HG02840 (cell line): ENCODE measurements around the gene BARX1.
"Not testable (repeated sequence)": the region's sequence is repeated elsewhere in the genome, so short reads cannot be mapped to it uniquely, and the experiment has no call there.

Experiments
- ATAC-seq: cut with Tn5 transposase; IDR thresholded peaks from one replicate; pipeline ENCODE4 v1.9.1; 2021; ENCODE audit warnings: mild to moderate bottlenecking, moderate library complexity, moderate number of reproducible peaks; ENCODE audit not compliant: unreplicated experiment, low FRiP score

The BARX1 gene, protein sequence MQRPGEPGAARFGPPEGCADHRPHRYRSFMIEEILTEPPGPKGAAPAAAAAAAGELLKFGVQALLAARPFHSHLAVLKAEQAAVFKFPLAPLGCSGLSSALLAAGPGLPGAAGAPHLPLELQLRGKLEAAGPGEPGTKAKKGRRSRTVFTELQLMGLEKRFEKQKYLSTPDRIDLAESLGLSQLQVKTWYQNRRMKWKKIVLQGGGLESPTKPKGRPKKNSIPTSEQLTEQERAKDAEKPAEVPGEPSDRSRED

DNA sequence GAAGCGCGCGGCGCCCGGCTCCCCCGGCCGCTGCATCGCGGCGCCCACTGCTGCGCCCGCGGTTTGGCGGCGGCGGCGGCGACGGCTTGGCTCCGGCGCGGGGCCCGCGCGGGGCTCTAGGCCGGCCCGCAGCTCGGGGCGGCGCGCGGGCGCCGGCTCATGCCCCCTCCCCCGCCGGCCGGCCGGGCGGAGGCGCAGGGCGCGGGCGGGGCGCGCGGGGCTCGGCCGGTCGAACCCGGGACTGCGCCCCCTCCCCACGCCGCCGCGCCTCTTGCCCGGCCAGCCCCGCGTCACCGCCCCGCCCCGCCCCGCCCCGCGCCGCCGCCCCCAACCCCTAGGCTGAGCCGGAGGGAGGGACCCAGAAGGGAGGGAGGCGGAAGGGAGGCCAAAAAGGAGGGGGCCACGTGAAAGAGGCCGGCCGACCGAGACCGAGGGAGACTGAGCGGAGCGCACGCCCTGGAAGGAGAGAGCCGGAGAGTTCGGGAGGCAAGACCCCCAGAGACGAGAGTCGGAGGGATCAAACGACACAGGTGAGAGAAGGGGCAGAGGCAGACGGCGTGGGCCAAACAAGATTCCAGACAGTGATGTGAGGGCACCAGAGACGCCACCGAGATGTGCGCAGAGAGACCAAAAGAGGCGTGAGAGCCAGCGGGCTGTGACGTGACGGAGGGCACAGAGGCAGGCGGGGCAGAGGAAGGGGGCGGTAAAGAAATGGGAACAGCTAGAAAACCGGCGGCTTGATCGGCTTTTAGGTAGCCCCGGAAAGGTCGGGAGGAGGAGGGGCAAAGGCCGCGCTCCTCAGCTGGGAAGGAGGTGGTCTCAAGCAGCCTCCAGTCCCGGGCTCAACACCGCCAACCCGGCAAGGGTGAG is at the start of gene BARX1:
TSS of gene BARX1 (minus strand) at position 245 of the 870 bp plus-strand sequence. CDS start at position 36, 209 bp downstream.
- no peak for ATAC-seq

DNA sequence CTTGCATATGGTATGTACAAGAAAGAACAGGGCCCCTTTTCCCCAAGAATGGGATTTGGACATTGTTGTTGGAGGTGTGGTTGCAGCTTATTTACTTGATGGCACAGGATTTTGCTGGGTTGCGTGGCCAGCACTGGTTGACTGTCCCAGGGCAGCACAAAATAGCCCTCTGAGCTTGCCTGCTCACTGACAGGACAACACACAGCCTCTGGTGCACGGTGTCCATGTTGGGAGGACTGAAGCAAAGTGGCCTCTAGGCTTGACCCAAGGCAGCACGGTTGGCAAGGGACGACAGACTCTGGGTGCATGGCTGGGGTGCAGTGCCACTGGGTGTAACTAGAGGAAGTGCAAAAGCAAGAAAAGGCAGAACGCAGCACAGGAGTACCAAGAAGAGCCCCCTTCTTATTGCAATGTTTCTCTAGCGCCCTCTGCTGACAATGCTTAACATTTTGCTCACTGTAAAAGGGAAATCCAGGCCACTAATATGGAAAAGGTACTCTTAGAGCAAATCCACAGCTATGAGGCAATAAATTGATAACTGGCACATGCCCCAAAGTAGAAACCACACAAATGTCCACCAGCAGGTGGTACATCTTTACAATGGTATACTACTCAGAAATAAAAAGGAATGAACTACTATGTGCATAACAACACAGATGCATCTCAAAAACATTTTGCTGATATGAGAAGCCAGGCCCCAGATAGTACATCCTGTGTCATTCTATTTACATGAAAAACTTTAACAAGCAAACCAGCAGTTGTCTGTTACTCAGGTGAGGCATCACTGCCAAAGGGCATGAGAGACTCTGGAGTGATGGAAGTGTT is 47.4 kb upstream of the BARX1 start:
- no peak for ATAC-seq

DNA sequence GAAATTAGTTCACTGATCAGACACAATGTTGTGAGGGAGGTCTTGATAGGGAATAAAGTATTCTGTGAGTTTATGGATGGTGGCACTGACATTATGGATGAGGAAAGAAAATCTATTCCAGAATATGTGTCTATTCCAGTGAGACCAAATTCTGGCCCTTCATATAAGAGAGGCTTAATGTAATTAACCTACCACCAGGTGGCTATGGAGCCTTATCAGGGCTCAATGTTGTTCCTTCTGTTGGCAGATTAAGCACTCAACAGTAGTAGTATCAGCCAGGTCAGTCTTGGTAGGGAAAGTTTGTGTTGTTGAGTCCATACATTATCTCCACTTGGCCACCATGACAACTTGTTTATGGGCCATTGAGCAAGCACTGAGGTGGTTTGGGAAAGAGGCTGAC is 41.7 kb upstream of the BARX1 start:
- no peak for ATAC-seq

DNA sequence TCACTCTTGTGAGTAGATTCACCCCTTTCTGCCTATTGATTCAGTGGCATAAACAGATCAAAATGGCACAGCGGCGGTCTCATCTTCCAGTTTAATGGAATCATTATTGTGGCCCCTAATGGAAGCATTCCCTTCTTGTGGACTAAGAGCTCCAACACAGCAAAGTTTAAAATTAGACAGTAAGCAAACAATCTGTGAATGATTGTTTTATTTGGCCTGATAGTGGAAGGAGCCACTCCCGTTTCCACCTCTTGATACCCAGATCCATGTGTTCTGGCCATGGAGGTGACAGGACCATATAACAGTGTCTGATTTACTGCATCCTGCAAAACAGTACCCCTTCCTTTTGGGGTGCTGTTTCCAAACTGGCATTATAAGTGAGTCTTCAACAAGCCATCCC is 41.2 kb upstream of the BARX1 start:
- no peak for ATAC-seq

DNA sequence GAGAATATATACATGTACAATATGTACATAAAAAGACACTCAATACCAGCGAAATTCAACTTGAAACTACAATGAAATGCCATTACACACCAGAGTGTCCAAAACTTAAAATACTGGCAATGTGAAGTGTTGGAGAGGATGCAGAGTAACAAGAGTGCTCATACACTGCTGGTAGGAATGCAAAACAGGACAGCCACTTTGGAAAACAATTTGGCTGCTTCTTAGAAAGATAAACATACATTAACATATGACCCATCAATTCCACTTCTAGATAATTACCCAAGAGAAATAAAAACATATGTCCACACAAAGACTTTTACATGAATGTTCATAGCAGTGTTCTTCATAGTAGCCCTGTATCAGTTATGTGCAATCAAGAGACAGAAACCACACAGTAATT is 39.4 kb upstream of the BARX1 start:
- no peak for ATAC-seq

DNA sequence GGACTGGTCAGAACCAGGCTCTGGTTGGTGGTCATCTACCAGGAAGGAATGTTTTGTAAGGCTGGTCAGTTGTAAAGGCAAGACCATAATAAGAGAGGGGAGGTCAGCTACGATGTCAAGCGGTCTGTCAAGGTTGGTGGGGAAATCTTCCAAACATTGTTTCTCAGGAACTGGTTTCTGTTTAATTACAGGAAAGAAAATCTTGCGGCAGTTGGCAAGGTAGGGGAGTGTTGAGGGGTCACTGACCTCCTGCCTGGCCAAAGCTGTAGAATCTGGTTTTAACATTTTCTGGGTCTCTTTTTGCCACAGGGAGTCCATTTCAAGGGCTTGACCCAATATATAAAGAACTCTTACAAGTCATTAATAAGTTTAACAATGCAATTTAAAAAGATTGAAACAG is 39.0 kb upstream of the BARX1 start:
- ATAC-seq: no peak

DNA sequence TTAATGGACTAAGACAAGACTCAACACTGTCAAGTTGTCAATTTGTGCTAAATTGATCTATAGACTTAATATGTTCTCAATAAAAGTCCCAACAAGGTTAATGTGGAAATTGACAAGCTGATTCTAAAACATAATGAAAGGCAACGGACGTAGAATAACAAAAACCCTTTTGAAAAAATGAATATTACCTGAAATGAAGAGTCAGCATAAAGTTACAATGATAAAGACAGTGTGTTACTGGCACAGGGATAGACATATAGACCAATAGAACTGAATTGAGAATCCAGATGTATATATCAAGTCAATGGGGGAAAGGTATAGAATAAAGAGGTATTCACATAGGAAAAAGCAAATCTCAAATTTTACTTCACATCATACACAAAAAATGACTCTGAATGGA is 37.7 kb upstream of the BARX1 start:
- ATAC-seq: no peak

DNA sequence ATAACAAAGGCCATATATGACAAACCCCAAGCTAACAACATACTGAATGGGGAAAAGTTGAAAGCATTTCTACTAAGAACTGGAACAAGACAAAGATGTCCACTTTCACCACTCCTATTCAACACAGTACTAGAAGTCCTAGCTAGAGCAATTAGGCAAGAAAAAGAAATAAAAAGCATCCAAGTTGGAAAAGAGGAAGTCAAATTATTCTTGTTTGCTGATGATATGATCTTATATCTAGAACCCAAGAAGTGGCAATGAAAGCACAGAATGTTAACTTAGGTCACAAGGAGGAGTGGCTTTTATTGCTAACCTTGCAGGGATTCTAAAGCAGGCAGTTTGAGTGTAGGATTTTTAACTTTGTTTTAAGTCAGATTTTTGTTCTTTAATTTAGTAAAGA is 35.3 kb upstream of the BARX1 start:
- ATAC-seq: no peak

DNA sequence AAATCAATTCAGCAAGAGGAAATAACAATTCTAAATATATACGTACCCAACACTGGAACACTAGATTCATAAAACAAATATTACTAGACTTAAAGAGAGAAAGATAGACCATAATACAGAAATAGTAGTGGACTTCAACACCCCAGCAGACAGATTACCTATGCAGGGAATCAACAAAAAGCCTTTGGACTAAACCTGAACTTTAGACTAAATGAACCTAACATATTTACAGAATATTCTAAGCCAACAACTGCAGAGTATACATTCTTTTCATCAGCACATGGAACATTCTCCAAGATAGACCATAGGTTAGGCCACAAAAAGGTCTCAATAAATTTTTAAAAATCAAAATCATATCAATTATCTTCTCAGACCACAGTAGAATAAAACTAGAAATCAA is 32.9 kb upstream of the BARX1 start:
- ATAC-seq: no peak

DNA sequence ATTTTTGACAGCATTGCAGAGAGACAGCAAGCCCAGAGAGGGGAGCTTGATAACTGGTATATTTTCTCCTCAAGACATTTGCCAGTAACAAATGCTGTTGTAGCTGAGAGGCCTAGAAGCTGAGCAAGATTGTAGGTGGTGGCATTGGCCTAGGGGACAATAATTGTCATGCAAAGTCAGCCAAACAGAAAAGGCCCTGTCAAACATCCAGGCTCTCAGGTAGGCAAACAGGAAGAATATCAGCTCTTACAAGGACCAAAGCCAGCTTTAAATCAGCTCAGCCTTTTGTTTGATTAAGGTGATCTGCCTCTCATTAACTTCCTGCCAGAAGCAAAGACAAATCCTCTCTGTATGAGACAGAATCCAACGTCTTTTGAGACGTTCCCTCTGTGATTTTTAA is 29.7 kb upstream of the BARX1 start:
- ATAC-seq: no peak

DNA sequence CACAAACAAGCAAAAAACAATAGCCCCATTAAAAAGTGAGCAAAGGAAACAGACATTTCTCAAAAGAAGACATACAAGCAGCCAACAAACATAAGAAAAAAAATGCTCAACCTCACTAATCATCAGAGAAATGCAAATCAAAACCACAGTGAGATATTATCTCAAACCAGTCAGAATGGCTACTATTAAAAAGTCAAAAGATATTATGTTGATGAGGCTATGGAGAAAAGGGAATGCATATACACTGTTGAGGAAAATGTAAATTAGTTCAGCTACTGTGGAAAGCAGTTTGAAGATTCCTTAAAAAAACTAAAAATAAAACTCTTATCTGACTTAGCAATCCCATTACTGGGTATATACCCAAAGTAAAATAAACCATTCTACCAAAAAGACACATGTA is 28.7 kb upstream of the BARX1 start:
- ATAC-seq: no peak

DNA sequence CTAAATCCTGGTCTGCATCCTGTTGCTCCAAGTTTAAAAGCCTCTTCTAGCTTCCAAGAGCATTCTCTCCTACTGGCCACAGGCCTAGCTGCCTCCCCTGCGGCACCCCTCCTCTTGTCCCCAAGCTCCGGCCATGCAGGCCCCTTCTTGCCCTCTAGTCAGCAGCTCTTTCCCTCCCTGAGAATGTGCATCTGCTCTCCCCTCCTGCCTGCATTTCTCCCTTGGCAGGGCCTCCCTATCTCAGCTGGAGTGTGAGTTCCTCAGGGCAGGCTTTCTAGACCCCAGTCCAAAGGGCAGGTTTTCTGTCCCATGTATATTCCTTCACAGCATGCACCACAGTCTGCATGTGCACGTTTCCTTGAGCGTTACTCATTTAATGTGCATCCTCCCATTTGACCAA is 24.6 kb upstream of the BARX1 start:
- ATAC-seq: no peak

DNA sequence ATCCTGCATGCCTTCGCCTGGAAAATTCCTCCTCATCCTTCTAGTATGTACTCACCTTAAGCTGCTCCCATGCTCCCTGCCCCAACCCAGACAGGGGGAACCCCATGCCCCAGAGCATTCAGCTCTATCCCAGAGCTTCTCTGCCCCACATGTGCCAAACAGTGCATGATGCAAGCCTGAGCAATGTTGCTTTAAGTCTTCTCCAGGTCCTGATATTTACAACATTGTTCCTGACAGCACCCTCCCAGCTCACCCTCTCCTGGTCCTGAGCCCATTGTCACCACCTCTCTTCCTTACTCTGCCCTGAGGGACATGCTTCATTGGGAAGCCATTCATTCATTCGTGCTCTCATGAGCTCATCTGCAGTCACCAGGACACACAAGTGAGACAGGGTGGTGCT is 23.4 kb upstream of the BARX1 start:
- no peak for ATAC-seq

DNA sequence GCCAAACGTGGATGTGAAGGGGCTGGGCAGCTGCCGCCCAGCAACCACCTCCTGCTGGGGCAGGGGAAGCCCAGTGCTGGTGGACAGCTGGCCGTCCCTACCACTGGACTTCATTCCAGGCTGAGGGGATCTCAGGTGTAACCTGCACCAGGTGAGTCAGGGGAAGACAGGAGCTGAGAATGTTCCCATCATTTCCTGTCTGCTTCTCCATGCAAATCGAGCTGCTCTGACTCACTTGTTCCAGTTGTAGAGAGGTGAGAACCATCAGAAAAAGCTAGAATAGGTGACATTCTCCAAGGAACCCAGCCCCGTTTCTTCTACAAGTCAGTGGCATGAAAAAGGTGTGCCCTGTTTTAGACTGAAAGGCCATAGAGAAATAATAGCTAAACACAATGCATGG is 21.8 kb upstream of the BARX1 start:
- no peak for ATAC-seq

DNA sequence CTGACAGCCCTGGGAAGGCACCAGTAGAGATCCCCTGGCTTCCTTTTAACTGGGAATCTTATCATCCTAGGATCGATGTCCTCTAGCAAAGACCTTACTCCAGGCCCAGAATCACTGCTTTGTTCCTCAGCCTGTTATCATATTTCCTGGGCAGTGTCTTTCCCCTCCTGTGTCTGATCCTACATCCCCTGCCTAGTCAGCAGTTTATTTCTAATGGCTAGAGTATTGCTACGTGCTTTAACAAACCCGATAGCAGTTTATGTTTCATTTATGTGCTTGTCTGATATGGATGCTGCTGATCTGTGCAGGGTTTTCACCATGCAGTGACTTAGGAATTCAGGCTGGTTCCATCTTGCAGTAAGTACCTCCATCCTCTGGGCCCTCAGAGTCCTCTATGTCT is 20.9 kb upstream of the BARX1 start:
- no peak for ATAC-seq

DNA sequence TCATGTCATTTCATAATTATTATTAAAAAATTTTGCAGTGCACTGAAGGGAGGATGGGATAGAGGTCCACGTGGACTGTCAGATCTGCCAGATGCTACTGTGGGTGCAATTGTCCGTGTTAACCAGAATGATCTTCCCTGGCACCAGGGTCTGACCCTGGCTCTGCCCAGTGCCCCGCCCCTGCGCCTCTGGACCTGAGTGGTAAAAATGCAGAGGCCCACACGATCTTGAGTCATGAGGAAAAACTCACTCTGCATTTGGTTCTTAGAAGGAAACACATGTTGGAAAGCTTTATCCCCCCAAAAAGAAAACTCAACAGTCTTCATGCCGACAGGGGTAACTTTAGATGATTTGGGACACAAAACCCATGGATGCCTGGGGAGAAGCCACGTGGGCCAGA is 20.1 kb upstream of the BARX1 start:
- ATAC-seq: no peak

DNA sequence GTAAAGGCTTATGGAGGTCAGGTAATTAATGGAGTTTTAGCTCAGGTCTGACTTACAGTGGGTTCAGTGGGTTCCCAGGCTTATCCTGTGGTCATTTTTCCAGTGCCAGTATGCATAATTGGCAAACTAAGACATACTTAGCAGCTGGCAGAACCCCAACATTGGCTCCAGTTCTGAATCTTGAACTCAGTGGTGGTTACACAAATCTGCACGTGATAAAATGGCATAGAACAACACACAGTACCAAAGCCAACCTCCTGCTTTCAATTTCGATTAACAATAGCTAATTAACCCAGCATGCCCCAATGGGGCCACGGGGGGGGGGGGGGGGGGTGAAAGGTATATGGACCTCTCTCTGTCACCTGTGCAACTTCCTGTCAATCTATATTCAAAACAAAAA is 19.0 kb upstream of the BARX1 start:
- no peak for ATAC-seq

DNA sequence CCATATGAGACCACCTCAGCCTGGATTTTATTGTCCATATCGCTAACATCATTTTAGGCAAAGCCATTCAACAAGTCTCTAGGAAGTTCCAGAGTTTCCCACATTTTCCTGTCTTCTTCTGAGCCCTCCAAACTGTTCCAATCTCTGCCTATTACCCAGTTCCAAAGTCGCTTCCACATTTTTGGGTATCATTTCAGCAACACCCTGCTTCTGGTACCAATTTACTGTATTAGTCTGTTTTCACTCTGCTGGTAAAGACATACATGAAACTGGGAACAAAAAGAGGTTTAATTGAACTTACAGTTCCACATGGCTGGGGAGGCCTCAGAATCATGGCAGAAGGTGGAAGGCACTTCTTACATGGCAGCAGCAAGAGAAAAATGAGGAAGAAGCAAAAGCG is 17.5 kb upstream of the BARX1 start:
- not testable (repeated sequence) for ATAC-seq

DNA sequence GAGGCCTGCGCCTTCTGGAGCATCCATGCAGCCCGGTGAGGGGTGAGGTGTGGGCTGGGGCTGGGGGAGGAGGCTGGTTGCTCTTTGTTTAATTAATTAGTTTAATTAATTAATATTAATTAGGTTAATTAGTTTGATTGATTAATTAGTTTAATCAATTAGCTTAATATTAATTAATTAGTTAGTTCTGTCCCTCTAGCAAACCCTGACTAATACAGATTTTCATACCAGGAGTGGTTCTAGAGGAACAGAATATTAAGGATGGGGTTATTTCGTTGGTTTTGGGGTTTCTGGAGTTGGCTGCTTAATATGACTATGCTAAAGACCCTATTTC is 14.1 kb upstream of the BARX1 start:
- ATAC-seq: no peak

DNA sequence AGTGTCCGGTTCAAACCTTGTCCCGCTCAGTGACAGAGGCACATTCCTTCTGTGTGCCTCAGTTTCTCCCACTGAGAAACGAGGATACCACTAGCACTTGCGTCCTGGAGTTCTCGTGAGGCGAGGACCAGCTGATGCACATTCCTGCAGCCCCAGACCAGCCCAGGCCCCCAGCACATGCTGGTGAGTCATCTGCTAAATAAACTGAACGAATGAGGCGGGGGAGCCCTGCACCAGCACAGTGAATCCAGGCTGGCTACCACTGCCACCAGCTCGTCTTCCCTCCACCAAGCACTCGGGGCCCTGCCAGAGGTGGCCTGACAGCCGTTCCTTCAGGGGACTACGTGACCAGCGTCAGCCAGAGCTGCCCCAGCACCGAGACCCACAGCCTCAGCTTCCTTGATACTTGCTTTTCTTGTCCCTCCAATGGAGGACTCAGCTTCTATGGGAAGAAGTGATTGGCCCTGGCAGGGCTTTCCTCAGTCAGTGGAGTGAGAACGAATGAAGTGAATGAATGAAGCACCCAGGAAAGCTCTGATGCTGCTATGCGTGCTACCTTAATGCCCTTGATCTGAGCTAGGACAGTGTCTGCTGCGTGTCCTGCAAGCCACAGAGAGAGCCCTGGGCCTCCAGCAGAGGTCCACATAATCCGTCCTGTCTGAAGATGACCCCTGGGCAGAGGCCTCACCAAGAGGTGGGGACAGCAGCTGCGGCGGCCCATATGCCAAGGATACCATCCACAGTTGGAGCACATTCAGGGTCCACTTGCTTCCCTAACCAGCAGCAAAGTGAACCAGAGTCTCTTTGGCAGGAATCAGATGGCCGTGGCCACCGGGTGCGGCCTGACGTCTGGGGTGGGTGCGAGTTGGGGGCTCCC is 13.5 kb upstream of the BARX1 start:
- no peak for ATAC-seq
